ENCODE data around the gene ARHGAP25.

Gene ARHGAP25

GRCh38 chr2:68766376-68766845 lies 31.8 kb downstream of the ARHGAP25 start:
- no peak for DNase-seq (ENCODE audit: low read depth, low spot score)

GRCh38 chr2:68767031-68767961 lies 32.7 kb downstream of the ARHGAP25 start:
- DNase-seq (ENCODE audit: low read depth, low spot score) = no peak

- no peak for DNase-seq (ENCODE audit: low read depth, low spot score)
These were observed 33.4 kb downstream of the ARHGAP25 start for GRCh38 chr2:68767996-68768395.

GRCh38 chr2:68768461-68768860 lies 33.9 kb downstream of the ARHGAP25 start:
- DNase-seq (ENCODE audit: low read depth, low spot score) = no peak

DNA sequence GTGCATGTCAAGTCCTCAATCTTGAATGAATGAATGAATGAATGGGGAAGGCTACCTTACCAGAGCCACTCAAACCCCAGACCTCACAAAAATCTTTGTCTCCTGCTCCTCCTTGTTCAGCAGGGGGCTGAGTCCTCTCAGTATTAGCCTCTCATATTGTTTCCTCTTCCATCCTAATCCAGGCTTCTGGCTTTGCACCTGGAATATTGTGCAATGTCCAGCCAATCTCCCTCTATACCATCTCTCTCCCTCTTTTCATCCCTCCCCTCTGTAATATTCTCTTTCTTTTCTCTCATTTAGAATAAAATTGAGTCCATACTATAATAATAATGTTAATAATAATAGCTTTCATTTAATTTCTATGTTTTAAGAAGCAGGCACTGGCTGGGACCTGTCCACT lies 34.3 kb downstream of the ARHGAP25 start:
- no peak for DNase-seq (ENCODE audit: low read depth, low spot score)

DNA sequence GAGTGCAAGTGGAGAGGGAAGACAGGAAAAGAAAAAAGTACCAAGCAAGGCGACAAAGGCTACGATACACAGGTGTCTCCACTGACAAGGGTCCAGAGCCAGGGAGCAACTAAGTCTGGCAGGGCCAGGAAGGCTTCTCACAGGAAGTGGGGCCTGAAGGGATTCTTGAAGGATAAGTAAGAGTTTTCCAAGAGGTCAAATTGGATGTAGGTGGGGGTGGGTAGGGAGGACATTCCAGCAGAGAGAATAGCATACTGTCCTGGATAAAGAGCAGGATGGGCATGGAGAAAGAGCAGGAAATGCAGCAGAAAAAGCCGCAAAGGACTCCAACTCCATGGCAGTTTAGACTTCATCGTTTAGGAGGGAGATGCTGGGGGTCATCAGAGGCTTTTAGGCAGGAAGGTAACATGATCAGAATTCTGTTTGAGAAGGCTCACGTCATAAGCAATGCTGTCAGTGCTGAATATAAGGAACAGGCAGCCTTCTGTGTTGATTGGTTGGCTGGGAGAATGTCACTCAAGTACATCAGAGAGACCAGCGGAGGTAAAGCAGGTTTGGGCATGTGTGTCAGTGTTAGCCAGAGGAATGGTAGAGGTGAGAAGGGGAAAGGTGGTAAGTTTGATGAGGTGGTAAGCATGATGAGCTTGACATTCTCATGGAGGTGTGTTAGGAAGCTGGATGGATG lies 35.1 kb downstream of the ARHGAP25 start:
- no peak for DNase-seq (ENCODE audit: low read depth, low spot score)

GRCh38 chr2:68770271-68771111 lies 35.9 kb downstream of the ARHGAP25 start:
- no peak for DNase-seq (ENCODE audit: low read depth, low spot score)

- DNase-seq (ENCODE audit: low read depth, low spot score) = no peak
These were observed 36.7 kb downstream of the ARHGAP25 start for GRCh38 chr2:68771211-68771751.

DNA sequence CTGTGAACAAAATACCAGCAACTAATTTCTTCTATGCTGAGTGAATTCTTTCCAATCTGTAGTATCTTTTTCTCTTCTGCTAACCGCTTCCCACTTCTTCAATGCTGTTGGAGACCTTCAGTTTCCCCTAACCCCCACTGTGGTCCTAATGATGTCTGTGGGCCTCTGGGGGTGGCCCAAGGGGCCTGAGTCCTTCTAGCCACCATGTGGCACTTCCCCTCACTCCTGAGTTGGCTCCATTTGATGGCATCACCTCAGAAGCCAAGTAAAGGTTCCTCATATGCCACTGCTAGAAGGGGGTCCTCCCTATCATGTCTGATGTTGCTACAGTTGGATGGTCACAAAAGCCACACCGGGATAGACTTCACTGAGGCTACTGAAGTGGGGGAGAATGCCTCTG lies 37.5 kb downstream of the ARHGAP25 start:
- DNase-seq (ENCODE audit: low read depth, low spot score) = no peak

DNA sequence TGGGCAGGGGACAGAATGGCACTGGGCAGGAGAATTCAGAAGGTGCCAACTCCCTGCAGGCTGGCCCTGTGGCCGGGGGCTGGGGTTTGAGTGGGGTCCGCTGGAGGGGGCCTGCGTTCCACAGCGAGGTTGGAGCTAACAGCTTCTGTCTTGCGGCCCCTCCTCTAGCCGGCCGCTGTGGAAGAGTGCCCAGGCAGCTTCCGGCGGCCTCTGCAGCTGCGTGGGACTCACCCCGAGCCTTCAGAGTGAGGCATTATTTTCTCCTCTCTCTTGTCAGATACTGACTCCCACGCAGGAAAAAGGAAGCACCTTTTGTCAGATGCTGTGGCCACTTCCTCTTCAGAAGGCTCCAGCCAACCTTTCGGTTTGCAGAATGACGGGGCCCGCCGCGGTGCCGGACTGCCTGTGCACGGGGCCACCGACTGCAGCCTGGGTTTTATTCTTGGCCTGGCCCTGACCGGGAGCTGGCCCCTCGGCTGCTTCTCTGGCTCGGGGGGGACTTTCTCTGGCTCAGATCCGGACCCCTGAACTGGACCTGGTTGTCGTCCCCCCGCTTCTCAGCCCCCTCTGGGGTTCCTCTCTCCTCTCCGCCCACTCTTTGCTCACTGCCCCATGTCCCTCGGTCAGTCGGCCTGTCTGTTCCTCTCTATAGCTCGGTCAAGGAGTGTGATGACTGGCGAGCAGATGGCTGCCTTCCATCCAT lies 40.1 kb downstream of the ARHGAP25 start:
- no peak for DNase-seq (ENCODE audit: low read depth, low spot score)

GRCh38 chr2:68775272-68775842 lies 40.7 kb downstream of the ARHGAP25 start:
- DNase-seq (ENCODE audit: low read depth, low spot score) = no peak

DNA sequence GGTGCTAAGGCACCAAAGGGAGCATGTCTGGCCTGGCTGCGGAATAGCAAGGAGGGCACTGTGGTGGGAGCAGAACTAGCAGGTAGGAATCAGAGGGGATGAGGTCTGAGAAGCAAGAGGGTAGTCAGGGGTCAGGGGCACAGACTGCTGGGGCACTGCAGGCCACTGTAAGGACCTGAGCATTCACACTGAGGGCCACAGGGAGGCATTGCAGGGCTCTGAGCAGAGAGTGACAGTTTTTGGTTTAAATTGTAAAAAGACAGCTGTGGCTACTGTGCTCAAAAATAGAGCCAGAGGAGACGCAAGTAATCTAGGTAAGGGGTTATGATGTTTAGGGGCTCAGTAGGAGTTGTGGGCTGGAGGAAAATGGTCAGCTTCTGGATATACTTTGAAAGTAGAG lies 41.5 kb downstream of the ARHGAP25 start:
- no peak for DNase-seq (ENCODE audit: low read depth, low spot score)

- DNase-seq (ENCODE audit: low read depth, low spot score) = no peak
These were observed 45.0 kb downstream of the ARHGAP25 start for GRCh38 chr2:68779595-68779994.

DNA sequence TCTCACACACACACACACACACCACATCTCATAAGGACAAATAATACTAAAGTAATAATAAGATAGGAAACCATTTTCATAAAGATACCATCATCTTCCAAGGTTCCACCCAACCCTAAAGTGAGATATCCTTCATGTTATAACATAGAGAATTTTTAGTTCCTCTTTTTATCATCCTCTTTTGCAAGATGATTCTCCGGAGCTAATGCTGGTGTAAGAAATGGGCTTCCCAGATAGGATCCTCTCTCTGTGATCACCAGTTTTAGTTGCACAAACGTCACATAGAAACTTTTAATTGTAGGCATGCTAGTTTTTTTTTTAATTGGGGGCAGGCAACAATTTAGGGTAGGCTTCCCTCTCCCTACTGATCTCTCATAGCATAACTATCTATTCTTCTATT lies 49.6 kb downstream of the ARHGAP25 start:
- DNase-seq (ENCODE audit: low read depth, low spot score) = no peak

DNA sequence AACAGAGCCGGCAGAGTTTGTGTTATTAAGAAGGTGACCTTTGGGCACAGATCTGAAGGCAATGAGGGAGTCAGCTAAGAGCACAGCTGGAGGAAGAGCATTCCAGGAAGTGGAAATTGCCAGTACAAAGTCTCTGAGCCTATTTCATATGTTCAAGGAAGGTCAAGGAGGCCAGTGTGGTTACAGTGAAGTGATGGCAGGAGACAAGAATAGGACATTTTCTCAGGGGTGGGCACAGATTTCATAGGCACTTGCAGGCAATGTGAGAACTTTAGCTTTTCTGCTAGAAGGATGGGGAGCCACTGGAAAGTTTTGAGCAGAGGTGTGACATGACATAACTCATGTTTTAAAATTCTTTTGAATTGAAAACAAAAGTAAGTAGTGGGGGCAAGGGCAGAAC lies 50.3 kb downstream of the ARHGAP25 start:
- DNase-seq (ENCODE audit: low read depth, low spot score) = no peak

DNA sequence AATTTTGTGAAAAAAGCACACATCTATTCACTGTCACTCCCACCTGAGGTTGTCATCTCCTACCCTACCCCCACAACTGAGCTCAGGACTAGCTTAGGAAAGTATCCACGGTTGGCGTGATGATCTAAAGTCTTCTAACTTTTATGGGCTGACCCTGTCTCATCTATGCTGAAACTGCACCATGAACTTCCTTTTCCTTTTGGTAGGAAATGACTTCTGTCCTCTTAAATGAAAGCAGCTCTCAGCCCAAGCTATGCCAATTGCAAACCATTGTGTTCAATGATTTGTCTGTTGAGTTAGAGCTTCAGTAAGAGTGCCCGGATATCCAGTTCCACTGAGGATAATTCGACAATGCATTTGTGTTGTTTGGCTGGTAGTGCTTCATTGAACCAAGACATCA lies 52.7 kb downstream of the ARHGAP25 start:
- DNase-seq (ENCODE audit: low read depth, low spot score) = no peak

- DNase-seq (ENCODE audit: low read depth, low spot score) = no peak
These were observed 55.0 kb downstream of the ARHGAP25 start for GRCh38 chr2:68789603-68790002.

DNA sequence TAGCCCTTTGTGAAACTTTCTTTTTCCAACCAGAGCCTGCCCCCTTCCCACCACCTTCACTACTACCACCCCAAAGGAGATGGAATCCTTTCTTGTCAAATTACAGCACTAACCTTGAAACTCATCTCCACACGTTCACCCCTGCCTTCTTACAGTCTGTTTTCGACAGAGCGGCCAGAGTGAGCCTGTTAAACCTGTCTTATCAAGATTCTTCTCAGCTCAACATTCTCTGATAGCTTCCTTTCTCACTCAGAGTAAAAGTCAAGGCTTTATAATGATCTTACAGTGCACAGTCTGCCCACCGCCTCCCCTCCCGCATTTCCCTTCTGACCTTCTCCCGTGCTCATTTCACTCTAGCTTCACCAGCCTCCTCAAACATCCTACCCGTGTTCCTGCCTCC lies 56.0 kb downstream of the ARHGAP25 start:
- no peak for DNase-seq (ENCODE audit: low read depth, low spot score)

- no peak for DNase-seq (ENCODE audit: low read depth, low spot score)
These were observed 57.3 kb downstream of the ARHGAP25 start for GRCh38 chr2:68791914-68792313.

- no peak for DNase-seq (ENCODE audit: low read depth, low spot score)
These were observed 58.1 kb downstream of the ARHGAP25 start for GRCh38 chr2:68792751-68793150.

All from activated naive CD8-positive, alpha-beta T cell treated with anti-CD3 and anti-CD28 coated beads, Interleukin-2, amount 50 U/mL, for 16 hours (primary cell).